Astrocyte of the spinal cord (primary cell): Measurements from ENCODE around the gene PHACTR3.

Source experiments
- DNase-seq: peaks from one replicate; pipeline ENCODE4 v3.0.0; 2011; ENCODE audit warnings: low read depth, low spot score
- H3K4me3 ChIP-seq: 2 replicates; pipeline ENCODE4 v1.5.1; 2011; ENCODE audit warnings: low read depth, mild to moderate bottlenecking, low read length, moderate library complexity
- in situ Hi-C: cut with HindIII; loops from 2 replicates; pipeline ENCODE4 v1.10.0; 2017; ENCODE audit warnings: low sequenced_read_pairs
- TF ChIP-seq, protein P1 (sequence below): IDR thresholded peaks from 2 replicates; pipeline ENCODE4 v1.5.1; 2012; ENCODE audit warnings: low read depth, mild to moderate bottlenecking, low read length, inconsistent platforms

The PHACTR3 gene

DNA sequence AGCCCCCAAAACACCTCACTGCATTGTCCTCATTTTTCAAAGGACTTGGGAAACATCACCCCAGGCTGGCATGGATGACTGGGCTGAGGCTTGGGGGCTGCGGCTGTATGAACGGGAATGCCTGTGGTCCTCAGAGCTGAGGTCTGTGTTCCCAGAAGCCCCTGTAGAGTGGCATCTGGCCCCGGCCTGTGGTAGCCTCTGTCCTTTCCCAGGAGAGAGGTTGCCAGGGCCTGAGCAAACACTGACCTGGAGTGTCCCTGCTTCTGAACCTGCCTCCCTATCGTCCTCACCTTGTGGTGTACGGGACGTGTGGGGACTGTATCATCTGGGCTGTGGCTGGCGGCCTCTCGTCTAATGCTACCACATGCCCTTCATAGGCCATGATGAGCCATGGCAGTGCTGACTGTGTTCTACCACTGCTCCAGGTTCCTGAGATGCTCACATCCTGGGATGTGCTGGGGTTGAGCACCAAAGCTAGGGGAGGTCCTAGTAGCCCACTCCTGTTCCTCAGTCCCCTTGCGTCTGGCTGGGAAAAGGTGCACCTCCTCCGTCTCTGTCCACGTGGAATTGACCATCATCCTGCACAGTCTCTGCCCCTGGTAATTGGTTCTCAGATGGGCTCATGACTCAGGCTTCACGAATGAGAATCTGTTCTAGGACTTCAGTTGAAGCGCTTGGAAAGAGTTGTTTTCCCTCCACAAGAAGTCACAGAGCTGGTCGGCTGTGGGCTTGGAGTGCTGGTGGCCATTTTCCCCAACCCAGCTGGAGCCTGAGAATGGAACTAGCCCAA, 27.6 kb downstream of the PHACTR3 start:
- TF ChIP-seq, protein P1, sequence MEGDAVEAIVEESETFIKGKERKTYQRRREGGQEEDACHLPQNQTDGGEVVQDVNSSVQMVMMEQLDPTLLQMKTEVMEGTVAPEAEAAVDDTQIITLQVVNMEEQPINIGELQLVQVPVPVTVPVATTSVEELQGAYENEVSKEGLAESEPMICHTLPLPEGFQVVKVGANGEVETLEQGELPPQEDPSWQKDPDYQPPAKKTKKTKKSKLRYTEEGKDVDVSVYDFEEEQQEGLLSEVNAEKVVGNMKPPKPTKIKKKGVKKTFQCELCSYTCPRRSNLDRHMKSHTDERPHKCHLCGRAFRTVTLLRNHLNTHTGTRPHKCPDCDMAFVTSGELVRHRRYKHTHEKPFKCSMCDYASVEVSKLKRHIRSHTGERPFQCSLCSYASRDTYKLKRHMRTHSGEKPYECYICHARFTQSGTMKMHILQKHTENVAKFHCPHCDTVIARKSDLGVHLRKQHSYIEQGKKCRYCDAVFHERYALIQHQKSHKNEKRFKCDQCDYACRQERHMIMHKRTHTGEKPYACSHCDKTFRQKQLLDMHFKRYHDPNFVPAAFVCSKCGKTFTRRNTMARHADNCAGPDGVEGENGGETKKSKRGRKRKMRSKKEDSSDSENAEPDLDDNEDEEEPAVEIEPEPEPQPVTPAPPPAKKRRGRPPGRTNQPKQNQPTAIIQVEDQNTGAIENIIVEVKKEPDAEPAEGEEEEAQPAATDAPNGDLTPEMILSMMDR, result no peak
- DNase-seq, result no peak
- in situ Hi-C loops, result no loop called here
- no peak overlapping the region for H3K4me3 ChIP-seq

- H3K4me3 ChIP-seq, result no peak overlapping the region
- DNase-seq, result no peak
- TF ChIP-seq, protein P1, result no peak
- in situ Hi-C loops, result no loop called here
Measured at GRCh38 chr20:59632541-59633113, 28.3 kb downstream of the PHACTR3 start.

DNA sequence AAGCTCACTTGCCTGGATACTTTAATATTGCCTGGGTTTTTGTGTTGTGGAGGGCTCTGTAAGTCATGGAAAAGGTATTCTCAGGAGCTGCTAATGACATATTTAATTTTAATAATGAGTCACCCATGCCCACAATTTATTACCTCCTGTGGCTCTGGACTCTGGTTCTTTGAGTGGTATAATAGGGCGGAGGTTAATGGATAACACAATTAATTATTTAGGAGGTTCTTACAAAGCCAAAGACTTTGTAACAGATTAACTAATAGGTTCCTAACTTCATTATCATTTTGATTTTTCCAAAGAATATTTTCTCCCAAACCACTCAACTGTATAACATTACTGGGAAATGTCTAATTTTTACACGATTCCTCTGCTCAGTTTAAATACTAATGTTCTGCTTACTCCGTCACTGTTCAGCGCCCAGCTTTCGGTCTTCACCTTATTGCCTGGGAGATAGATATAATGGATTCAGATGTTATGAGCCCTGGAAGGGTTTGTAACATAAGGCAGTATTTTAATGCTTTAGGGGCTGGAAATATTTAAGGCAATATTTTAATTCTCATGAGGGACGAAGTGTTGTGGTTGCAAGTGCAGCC, 29.4 kb downstream of the PHACTR3 start:
- DNase-seq, result no peak
- in situ Hi-C loops, result no loop called here
- no peak overlapping the region for H3K4me3 ChIP-seq
- TF ChIP-seq, protein P1, result no peak

DNA sequence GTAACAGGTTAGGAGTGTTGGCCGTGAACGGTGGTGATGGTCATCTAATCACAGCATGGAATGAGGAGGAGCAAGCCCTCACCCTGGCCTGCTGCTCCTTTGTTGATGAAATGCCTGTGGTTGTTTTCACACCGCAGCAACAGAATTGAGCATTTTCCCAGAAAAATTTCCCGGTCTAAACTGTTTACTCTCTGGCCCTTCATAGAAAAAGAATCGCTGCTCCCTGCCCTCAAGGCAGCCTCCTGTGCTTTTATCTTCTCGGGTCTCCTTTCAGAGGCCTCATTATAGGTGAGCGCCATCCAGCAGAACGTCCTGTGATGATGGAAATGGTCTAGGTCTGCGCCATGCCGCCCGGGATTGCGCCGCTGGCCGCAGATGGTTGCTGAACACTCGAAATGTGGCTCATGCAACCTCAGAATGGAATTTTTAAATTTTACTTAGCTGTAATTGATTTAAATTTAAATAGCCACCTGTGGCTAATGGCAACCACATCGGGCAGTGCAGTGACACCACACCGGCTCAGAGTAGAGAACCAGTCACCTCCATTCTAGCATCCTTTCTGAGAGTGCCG, 30.2 kb downstream of the PHACTR3 start:
- TF ChIP-seq, protein P1, result no peak
- in situ Hi-C loops, result no loop called here
- no peak overlapping the region for H3K4me3 ChIP-seq
- no peak for DNase-seq

- in situ Hi-C loops, result no loop called here
- no peak for DNase-seq
Measured at GRCh38 chr20:59636766-59637370, 32.5 kb downstream of the PHACTR3 start.

DNA sequence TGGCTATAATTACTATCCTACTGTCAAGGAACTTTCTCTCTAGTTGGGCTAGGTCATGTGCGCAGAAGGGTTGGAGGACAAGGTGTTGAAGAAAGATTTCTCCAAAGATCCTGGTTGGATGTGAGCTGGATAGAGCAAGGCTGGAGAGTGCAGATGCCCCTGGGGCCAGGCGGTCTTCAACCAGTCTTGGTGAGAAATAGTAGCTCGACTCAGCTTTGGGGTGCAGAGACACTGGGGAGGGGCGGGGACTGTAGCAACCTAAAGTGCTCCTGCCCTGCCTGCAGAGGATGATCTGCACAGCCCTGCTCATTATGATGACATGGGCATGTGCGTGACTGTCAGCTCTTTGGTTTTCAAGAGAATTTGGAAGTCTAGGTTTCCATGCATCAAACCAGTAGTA, 35.9 kb downstream of the PHACTR3 start:
- TF ChIP-seq, protein P1, result no peak
- in situ Hi-C loops, result no loop called here
- DNase-seq, result no peak
- H3K4me3 ChIP-seq, result no peak overlapping the region

More at GRCh38 chr20:59636766-59637370, 32.5 kb downstream of the PHACTR3 start:
- TF ChIP-seq, protein P1, result no peak
- H3K4me3 ChIP-seq, result no peak overlapping the region
